ENCODE measurements around the gene ADGRV1.

ADGRV1 gene

GRCh38 chr5:91121347-91121993, 562.9 kb downstream of the ADGRV1 start:
- DNase-seq = no peak

GRCh38 chr5:91122651-91123050, 564.1 kb downstream of the ADGRV1 start:
- DNase-seq = no peak

- no peak for DNase-seq
These were observed 564.7 kb downstream of the ADGRV1 start for GRCh38 chr5:91123291-91123690.

- DNase-seq = no peak
These were observed 565.3 kb downstream of the ADGRV1 start for GRCh38 chr5:91123901-91124300.

GRCh38 chr5:91125916-91126315, 567.3 kb downstream of the ADGRV1 start:
- DNase-seq = no peak

- DNase-seq = no peak
These were observed 567.9 kb downstream of the ADGRV1 start for GRCh38 chr5:91126448-91126847.

GRCh38 chr5:91126888-91127287, 568.3 kb downstream of the ADGRV1 start:
- no peak for DNase-seq

- no peak for DNase-seq
These were observed 569.0 kb downstream of the ADGRV1 start for GRCh38 chr5:91127456-91128081.

GRCh38 chr5:91128604-91129003, 570.0 kb downstream of the ADGRV1 start:
- DNase-seq = no peak

- DNase-seq = no peak
These were observed 571.2 kb downstream of the ADGRV1 start for GRCh38 chr5:91129748-91130147.

- DNase-seq = no peak
These were observed 572.2 kb downstream of the ADGRV1 start for GRCh38 chr5:91130759-91131158.

- no peak for DNase-seq
These were observed 574.0 kb downstream of the ADGRV1 start for GRCh38 chr5:91132550-91132949.

GRCh38 chr5:91133183-91133582, 574.6 kb downstream of the ADGRV1 start:
- no peak for DNase-seq

GRCh38 chr5:91135475-91136248, 577.1 kb downstream of the ADGRV1 start:
- DNase-seq = no peak

- no peak for DNase-seq
These were observed 577.7 kb downstream of the ADGRV1 start for GRCh38 chr5:91136271-91136670.

- DNase-seq = no peak
These were observed 579.0 kb downstream of the ADGRV1 start for GRCh38 chr5:91137647-91138046.

GRCh38 chr5:91139572-91140200, 581.1 kb downstream of the ADGRV1 start:
- no peak for DNase-seq

GRCh38 chr5:91140657-91141056, 582.1 kb downstream of the ADGRV1 start:
- DNase-seq = no peak

- no peak for DNase-seq
These were observed 583.0 kb downstream of the ADGRV1 start for GRCh38 chr5:91141642-91142041.

GRCh38 chr5:91142386-91142785, 583.8 kb downstream of the ADGRV1 start:
- DNase-seq = no peak

GRCh38 chr5:91142819-91143218, 584.2 kb downstream of the ADGRV1 start:
- DNase-seq = no peak

- no peak for DNase-seq
These were observed 585.2 kb downstream of the ADGRV1 start for GRCh38 chr5:91143840-91144239.

GRCh38 chr5:91144491-91145332, 586.1 kb downstream of the ADGRV1 start:
- DNase-seq = no peak

Measured in NCI-H526 treated with DMSO at 0.1 percent for 48 hours (cell line).